Measurements from ENCODE around the gene AHNAK2. TPM values are rescaled to one million over a fixed set of nuclear protein-coding genes. Genes with fewer than 3 reads are reported as not detected.

Gene AHNAK2
- polyA plus RNA-seq, 1 donor: 31.8 TPM

DNA sequence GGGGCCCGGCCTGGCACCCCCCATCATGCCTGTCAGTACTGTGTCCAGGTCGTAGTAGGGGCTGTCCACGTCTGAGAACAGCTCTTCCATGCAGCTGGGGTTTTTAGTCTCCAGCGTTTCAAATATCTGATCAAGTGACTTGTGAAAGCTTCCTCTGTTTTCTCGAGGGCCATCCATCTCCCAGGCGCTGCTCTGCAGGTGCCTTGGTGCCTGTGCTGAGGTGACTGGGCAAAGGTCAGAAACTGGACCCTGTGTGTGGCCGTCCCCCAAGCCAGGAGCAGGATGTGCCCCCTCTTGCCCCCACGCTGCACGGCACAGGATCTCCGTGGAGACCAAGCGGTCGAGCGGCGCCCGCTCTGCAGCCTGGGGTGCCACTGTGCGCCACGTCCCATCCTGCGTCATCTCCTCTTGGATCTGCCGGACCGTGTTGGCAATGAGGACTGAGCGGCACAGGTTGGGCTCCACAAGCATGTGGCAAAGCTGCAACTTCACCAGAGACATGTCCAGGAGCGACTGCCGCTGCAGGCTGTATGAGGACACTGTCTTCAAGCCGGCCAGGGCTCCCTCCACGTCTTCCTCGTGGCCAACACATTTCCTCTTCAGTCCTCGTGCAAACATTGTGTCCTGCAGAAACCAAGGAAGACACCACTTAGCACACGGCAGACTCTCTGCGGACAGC lies 33.3 kb upstream of the AHNAK2 start:
- no peak for DNase-seq

DNA sequence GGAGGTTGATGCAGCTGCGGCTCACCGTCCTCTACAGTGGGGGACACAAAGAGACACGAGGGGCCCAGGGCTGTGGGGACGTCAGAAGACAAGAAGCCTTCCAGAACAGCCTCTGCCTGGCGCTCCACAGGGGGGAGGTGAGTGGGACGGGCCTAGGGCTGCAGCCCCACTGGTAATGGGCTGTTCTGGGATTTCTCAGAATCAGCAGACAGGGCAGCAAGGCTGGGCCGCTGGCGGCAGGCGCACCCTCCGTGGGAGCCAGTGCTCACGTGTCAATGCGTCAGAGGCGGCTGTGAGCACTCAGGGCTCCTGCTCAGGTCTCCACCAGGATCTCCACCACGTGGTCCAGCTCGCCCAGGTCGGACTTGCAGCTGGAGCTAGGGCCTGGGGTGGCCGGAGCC lies 32.7 kb upstream of the AHNAK2 start:
- no peak for DNase-seq

DNA sequence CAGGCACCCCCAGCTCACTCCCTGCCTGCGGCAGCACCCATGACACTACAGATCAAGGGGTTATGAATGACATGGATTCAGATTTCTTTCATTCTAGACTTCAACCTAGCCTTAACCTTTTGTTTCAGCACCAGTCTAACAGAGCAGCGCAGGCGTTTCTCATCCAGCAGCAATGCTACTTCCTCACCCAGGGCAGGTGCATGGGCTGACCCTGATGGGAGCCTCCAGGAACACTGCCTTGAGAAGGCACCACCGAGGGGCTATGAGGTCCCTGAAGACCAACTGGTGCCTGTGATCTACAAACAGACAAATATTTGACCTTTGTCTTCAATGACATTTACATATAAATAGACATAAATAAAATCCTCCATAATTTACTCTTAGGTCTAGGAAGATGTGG lies 31.9 kb upstream of the AHNAK2 start:
- DNase-seq: no peak

DNA sequence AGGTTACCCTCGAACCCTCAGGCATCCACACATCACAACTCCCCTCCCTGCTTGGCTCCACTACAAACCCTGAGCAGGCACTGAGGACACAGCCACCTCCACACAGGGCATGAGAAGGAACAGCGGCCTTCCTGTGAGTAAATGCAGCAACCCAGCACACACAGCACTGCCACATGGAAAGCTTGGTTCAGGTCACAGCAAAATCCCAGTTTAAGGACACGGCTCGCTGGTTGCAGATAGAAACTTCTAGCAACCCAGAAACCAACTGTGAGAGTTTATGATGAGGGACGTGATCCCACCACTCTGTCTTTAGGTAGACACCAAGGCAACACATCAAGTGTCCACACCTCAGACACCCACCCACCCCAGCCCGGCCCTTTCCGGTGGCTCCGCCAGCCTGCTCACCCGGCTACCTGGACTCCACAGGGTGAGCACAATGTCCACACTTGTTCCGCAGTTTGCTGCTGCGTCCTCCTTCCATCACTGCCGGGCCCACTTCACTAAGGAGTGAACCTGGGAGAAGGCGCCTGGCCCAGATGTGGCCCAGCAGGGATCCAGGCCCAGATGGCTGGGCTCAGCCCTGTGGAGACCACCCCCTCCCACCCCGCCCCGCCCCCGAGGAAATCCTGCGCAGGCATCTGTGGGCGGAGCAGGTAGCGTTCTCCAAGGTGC lies 29.6 kb upstream of the AHNAK2 start:
- DNase-seq: no peak

DNA sequence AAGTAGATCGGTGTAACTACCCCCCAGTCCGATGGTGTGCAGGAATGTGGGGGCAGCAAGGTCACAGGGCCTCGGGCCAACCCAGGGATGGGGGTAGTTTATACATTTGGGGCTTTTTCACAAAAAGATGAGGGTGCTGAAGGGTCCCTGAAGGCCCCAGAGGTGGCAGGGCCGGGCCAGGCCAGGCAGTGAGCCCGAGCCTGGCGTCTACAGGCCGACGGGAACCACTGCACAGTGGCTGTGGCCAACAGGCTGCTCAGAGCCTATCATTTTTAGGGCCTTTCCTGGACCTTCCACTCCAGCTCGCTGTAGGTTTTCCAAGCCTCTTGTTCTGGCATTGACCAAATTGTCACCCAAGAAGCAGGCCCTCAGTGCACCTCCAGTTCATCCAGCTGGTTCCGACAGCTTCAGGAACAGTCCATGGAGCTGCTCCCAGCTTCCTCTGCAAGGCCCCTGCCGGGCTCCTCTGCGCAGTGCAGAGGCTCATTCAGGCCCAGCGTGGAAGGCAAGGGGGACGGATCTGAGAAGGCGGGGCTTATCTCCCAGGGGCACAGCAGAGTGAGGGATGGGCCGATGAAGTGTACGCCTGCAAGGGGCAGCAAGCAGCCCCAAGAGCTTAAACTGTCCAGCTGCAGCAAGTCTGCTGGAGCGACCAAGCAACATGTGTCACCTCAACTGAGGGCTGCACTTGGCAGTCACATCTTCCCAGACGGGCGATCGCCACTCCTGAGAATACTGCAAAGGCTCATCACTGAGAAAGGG lies 28.8 kb upstream of the AHNAK2 start:
- DNase-seq: no peak

DNA sequence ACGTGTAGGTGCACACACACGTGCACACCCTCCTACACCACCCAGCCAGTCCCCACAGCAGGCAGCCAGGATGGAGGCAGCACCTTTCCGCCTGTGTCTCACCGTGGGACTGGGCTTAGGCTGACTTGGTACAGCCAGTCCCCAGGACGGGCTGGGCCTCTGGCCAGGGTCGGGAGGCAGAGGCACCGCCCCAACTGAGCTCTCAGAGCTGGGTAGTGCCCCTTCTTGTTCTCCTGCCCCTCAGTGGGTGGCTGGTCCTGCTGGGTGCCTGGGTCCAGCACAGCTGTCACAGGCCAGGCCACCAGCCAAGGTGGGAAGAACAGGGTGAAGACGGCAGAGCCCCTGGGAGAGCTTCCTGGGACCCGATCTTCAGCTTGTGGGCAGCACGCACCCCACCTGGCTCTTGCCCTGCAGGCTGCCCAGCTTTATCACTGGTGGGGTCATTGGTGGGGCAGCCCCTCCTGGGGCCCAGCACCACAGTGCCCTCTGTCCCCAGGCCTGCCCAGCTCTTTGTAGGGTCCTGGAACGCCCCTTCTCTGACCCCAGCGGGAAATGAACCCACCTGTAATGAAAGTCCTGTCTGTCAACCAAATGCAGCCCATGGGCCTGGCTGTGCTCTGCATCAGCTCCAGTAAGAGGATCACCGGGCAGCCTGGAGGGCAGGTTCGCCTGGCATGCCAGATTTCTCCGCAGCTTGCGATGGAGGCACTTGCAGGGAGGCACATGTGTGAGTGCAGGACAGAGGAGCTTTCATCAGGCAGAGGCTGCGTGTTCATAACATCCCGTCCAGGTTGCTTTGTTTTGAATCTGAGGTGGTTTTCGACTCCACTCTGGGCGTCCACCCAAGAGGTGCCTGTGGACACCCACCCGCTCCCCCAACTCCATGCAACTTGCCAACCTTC lies 28.0 kb upstream of the AHNAK2 start:
- DNase-seq: no peak

DNA sequence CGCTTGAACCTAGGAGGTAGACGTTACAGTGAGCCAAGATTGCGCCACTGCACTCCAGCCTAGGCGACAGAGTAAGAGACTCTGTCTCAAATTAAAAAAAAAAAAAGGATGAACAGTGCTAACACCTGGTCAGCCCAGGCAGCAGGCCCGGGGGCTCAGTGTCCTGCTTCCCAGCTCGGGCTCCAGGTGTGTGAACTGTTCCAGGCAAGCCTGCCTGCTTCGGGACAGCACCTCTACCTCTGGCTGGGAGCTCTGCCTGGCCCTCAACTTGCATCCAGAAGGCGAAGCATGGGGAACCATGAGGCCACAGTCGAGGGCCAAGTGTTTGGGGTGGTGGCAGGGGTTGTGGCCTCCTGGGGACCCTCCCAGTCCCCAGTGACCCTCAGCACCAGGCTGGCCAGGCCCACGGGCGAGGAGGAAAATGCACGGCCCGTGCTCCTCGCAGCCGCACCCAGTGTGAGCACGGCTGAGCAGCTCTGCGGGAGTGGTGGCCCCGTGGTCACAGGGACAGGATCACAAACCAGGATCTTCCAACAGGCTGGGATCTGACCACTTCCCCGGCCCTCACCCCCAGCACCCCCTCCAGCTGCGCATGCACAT lies 27.3 kb upstream of the AHNAK2 start:
- DNase-seq: no peak

DNA sequence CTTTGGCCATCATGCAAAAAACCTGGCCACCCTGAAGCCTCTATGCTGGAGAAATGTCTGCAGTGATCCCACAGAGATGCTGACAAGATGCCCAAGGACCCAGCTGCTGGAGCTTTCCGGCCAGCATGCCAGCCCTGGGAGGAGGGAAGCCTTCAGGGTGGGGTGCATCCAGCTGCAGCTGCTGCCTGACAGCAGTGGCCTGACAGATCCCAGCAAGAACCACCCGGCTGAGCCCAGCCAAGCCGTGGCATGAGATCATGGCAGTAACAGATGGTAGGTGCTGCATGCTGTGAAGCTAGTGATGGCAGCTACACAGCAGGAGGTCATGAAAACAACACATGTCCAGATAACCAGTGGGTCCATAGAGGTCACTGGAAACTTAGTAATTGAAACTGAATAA lies 21.2 kb upstream of the AHNAK2 start:
- no peak for DNase-seq

DNA sequence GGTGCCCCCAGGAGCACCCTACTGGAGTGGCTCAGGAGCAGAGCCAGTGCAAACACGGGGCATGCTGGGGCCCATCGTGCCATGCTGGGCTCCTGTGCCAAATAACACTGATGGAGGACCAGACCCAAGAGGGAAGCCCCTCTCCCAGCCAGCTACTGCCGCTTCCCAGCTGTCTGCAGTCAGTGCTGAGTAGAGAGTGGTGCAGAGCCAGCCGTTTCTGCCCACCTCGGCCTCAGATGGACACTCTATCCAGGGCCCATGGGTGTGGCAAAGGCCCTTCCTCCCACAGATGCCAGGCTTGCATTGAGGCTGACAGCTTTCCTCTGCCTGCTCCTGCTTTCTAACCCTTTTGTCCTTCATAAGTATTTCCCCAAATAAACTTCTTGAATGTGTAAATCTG lies 20.6 kb upstream of the AHNAK2 start:
- DNase-seq: no peak

DNA sequence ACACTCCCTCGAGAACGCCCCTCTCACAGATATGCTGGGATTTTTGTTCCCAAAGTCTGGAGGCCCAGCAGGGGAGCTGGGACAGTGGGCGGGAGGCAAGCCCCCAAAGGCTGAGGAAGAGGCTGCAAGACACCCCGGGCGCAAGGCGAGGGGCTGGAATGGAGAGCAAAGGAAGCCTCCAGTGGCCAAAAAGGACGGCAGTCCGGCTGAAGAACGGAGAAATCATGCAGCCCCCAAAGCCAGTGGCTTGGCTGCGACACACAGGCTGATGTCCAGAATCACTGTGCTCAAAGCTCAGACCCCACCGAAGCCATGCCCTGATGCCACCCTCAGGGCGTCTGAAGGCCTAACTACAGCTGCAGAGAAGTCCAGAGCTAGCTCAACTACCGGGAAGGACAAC lies 18.3 kb upstream of the AHNAK2 start:
- no peak for DNase-seq

DNA sequence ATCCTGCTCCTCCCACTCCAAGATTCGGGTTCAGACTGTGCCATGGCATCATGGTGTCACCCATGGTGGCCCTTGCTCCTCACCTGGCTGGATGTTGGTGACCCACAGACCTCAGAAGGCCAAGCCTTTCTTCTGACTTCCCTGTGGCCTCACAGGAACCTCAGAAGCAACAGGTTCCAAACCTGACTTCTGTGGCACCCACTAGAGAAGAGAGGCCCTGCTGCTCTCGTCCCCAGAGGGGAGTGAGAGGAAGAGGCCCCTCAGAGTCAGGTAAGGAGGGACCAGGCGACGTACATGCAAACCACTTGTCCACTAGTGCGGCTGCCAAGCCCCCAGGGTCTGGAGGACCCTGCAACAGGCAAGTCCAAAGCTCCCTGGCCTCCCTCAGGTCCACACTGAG lies 17.9 kb upstream of the AHNAK2 start:
- DNase-seq: no peak

DNA sequence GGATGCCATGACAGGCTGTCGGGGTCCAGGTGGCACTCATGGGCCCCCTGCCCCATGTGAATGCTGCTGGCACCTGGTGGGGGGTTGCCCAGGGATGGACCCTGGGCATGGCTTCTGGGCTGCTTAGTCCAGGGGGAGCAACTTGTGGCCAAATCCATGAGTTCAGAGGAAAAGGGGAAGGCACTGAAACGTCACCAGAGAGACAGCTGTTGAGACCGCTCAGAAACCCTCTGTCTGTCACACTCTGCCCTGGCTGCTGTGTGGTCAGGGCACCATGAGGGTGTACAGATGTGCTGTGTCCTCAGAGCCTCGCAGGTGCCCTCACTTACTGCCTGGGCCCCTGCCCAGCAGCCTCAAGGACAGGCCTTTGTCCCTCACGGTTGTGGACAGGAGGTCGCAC lies 16.8 kb upstream of the AHNAK2 start:
- DNase-seq: no peak

DNA sequence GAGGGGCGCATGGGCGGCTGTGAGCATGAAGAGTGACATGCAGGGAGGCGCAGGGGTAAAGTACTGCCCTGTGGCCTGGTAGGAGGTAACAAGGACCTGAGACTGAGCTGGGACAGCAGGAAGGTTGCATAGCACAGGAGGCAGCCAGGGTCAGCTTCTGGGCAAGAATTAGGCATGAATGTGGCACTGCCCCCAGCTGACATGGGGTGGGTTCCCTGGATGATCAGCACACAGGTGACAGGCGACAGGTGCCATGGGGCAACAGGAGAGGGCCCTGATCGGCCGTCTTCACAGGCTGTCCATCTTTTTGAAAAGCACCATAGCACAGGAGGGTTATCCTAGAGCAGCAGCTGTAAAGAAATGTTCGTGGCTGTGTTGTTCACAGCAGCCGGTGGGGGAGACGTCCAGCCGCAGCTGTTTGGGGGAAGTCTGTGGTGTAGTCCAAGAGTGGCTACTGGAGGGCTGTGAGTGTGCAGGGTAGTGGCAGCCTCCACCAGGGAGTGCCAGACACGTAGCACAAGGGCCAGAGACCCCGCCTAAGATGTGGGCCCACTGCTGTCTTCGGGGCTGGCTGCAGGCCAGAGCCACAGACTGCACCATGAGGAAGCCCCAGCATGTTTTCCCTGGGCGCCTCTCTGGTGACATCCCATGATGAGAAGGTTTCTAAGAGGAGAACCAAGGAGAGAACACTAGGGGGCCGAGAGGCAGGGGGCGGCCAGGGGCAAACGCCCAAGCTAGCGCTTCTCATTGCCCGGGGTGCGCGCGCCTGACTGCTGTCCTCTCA lies 15.8 kb upstream of the AHNAK2 start:
- no peak for DNase-seq

DNA sequence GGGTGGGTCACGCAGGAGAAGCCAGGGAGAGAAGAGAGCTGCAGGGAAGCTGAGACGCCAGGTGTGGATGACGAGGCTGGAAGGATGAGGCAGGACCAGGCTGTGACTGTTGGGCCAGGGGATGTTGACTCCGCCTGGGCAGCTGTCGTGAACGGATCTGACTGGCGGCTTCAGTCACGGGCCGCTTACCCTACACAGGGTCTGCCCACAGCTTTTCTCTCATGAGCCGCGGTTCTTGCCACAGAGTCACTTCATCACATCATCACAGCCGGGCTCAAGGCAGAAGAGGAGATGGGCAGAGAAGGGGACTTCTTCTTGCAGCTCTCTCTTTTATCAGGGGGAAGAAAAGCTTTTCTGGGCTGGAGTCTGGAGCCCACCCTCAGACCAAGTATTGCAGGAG lies 15.1 kb upstream of the AHNAK2 start:
- no peak for DNase-seq

DNA sequence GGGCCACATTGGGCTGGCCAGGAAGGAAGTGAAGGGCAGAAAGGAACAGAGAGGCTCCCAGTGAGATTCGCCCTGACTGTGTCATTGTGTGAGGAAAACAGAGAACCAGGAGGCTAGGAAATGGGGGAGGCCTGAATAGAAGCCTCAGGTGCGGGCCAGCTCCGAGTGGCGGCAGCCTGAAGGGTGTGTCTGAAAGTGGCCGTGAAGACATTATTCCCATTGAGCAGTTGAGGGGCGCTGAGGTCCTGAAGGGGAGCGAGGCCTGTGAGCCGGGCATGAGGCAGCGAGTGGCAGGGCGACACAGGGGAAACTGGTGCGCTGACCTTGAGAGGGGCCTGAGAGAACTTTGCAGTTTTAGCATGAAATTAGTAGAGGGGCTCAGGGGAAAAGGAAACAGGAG lies 14.3 kb upstream of the AHNAK2 start:
- no peak for DNase-seq

DNA sequence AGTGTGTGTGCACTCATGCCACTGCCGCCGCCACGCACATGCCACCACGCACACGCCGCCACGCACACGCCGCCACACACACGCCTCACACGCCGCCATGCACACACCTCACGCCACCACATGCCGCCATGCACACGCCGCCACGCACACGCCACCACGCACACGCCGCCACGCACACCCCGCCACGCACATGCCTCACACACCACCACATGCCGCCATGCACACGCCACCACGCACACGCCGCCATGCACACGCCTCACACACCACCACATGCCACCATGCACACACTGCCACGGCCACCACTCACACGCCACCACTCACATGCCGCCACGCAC lies 13.7 kb upstream of the AHNAK2 start:
- no peak for DNase-seq

DNA sequence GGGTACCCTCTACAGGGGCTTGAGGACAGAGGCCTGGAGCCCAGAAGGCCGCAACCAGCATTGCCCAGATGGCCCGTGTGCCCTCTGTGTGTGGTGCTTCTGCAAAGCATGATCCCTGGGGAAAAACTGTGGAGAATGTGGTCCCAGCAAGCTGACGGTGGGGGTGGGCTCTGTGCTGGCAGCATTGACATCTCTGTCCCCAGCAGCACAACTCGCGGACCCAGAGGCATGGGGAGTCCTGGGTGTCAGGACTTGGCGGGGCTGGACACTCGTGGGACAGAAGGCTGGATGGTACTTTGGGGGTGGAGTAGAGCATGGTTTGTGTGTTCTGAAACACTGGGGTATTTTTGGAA lies 11.8 kb upstream of the AHNAK2 start:
- DNase-seq: no peak

DNA sequence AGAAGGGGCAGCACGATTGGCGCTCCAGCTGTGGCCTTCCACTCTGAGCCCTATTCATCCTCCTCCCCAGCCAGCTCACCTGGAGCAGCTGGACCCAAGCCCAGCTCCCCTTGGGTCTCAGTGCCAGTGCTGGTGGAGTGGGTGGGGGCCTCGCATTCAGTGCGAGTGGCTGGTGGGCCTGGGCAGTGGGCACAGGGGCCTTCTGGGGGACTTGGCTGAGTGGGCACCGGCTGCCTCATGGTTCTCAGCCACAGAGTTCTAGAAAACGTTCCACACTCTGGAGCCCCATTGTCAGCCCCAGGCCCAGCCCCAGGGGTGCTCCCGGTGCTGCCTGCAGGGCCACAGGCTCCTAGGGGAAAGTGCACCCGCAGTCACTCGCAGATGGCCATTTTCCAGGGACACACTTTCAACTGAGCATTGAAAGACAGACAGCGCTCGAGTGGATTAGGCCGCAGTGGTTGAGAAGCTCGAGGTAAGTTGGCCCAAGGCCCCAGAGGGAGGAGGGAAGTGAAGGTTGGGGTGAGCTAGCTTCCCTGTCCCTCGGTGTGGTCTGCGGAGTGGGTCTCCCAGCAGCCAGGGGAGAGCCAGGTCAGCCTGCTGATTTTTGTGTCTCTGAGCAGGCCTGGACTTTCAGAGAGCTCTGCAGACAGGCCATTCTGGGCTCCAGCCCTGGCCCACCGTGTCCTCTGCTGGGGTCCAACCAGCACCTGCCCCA lies 11.2 kb upstream of the AHNAK2 start:
- DNase-seq: no peak

DNA sequence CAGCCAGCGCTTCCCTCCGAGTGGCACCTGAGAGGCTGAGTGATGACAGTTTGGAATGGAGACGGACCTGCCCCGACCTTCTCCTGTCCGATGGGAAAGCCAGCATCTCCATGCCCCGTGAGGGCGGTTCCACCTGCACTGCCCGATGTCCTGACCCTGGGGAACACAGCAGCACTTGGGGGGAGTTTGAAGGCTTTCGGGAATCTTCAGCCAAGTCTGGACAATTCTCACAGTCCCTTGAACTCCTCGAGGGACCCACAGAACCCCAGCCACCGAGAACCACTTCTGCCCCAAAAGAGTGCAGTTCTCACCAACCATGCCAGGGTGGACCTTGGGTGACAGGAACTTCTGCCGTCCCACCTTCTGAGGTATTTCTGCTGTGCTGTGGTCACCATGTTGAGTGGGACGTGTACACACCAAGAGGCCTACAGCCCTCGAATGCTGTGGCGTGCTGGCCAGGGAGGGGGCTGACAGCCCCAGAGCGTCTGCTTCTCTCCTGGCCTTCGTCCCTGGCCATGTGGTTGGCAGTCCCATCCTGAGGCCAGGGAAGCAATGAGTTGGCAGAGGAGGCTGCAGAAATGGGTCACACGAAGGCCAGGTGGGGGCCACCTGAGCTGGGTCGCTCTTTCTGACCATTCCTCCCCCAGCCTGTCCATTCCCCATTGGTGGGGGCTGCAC lies 8.5 kb upstream of the AHNAK2 start:
- DNase-seq: no peak

DNA sequence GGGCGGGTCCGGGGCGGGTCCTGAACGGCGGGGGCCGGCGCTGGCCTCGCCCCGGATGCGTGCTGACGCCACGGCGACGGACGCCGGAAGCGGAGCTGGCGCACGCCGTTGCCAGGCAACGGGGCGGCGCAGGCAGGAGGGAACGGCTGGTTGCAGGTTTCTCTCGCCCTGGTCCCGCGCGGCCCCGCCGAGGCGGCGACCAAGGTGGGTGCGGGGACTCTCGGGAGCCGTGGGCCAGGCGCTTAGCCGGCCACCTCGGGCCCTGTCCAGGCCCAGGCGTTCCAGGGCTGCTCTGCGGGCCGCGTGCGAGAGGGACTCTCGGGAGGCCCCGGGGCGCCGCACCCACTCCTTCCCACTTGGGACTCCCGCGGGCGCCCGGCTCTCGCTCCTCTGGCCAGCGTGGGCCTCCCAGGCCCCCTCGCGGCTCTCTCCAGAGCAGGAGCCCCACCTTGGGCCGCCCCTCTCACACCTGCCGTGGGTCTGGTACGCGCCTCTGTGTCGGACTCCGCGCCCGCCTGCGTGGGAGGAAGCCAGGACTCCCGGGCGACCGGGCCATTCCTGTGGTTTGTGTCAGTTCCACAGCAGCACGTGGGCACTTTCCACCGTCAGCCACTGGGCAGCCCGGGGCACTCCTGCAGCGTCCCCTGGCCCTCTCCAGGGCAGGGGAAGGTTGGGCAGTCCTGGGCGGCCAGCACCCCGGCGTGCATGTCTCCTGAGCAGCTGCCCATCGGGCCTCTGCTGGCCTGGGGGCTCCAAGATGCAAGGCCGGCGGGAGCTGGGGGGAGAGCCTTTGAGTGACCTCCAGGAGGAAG lies 7.7 kb upstream of the AHNAK2 start, which contains the start of gene CLBA1:
Gene CLBA1 (plus strand): TSS at position 114 of the 812 bp plus-strand sequence. CDS start 644 bp downstream, at position 758.
- DNase-seq: peak; percentile 98

Data from hindlimb muscle (tissue), 1 donor.